Gastrocnemius medialis (tissue), 4 donors: ENCODE measurements around the gene PPP1R37.

Experiments used
- POLR2A ChIP-seq, 2 donors: fragments of 450-650 bp; IDR thresholded peaks; one replicate each; pipeline ENCODE4 v1.6.1; 2017; ENCODE audit warnings: antibody characterized with exemption in 2 of 2, mild to moderate bottlenecking in 2 of 2, moderate library complexity in 2 of 2
- TF ChIP-seq, protein P1 (sequence below), 5 experiments: fragments of 450-650 bp in 3 of 5; fragments of 200-600 bp in 2 of 5; sonication (generic) in 2 of 5; IDR thresholded peaks in 4 of 5; conservative IDR thresholded peaks in 1 of 5; 1 replicate in 4 of 5; 2 replicates in 1 of 5; pipeline ENCODE4 v1.5.1; 2016 to 2019; ENCODE audit warnings: antibody characterized with exemption in 5 of 5, mild to moderate bottlenecking in 3 of 5, moderate library complexity in 3 of 5

- TF ChIP-seq, protein P1, sequence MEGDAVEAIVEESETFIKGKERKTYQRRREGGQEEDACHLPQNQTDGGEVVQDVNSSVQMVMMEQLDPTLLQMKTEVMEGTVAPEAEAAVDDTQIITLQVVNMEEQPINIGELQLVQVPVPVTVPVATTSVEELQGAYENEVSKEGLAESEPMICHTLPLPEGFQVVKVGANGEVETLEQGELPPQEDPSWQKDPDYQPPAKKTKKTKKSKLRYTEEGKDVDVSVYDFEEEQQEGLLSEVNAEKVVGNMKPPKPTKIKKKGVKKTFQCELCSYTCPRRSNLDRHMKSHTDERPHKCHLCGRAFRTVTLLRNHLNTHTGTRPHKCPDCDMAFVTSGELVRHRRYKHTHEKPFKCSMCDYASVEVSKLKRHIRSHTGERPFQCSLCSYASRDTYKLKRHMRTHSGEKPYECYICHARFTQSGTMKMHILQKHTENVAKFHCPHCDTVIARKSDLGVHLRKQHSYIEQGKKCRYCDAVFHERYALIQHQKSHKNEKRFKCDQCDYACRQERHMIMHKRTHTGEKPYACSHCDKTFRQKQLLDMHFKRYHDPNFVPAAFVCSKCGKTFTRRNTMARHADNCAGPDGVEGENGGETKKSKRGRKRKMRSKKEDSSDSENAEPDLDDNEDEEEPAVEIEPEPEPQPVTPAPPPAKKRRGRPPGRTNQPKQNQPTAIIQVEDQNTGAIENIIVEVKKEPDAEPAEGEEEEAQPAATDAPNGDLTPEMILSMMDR (IDR thresholded peaks at IDR 0.05 in 4 of 5, conservative IDR thresholded peaks at IDR 0.05 in 1 of 5) = no peak
- TF ChIP-seq POLR2A (IDR thresholded peaks at IDR 0.05) = no peak
These were observed 5.8 kb downstream of the PPP1R37 start for GRCh38 chr19:45098521-45099466.
